HepG2 (cell line): ENCODE data around the gene TOMM40L. TPM values are rescaled to one million over a fixed set of nuclear protein-coding genes. Genes with fewer than 3 reads are reported as not detected.
A peak's percentile ranks its signal among the peaks of the same experiment; 100 is the strongest.

Experiments
- ATAC-seq: fragments of 200-7000 bp; cut with Tn5 transposase; 3 replicates; pipeline ENCODE4 v1.9.1; 2020; ENCODE audit warnings: mild to moderate bottlenecking, moderate library complexity
- BruUV-seq: library from RNA; stranded (reverse); fragments of 400-500 nt; replicated peaks from 2 replicates; lab custom pipeline; 2021; lab: Mats Ljungman, UMichigan
- CTCF ChIA-PET: fragments of 300-600 bp; formaldehyde crosslinking; extraction: SDS; loops from one replicate; lab custom pipeline; 2021; ENCODE audit warnings: low total read pairs, inconsistent platforms, low intra/inter-chr PET ratio; lab: Yijun Ruan, JAX
- POLR2A ChIA-PET: fragments of 350-600 bp; sonication (Branson Sonifier 250); formaldehyde crosslinking; loops from one replicate; lab custom pipeline; 2020; ENCODE audit warnings: antibody characterized with exemption, inconsistent platforms; lab: Yijun Ruan, JAX
- DNase-seq: peaks from one replicate; pipeline ENCODE4 v3.0.0-alpha.2; 2015; ENCODE audit warnings: low spot score
- FAIRE-seq: peaks from 3 replicates; lab custom pipeline; 2011; peaks lifted over from hg19 to GRCh38; lab: Jason Lieb, UNC
- H2AFZ ChIP-seq: one replicate; pipeline ENCODE4 v1.6.1; 2011; ENCODE audit warnings: low read length, inconsistent platforms
- H3K27ac ChIP-seq: fragments of 300-600 bp; 3 replicates; pipeline ENCODE4 v1.8.0; 2011; ENCODE audit warnings: mixed run types, mild to moderate bottlenecking, mixed read lengths, low read length, inconsistent platforms; ENCODE audit not compliant: insufficient read depth; ENCODE audit errors: extremely low read length
- H3K27me3 ChIP-seq, 2 experiments: fragments of 200-600 bp in 1 of 2; 2 replicates in 1 of 2; 3 replicates in 1 of 2; pipeline versions ENCODE4 v1.6.0 to v1.8.0; 2011; ENCODE audit warnings: low read length in 2 of 2, mild to moderate bottlenecking in 2 of 2, moderate library complexity in 2 of 2, inconsistent platforms in 1 of 2; ENCODE audit not compliant: insufficient read depth in 2 of 2, control insufficient read depth in 1 of 2
- H3K36me3 ChIP-seq, 2 experiments: fragments of 200-600 bp in 1 of 2; replicated peaks in 1 of 2; 2 replicates in 1 of 2; 3 replicates in 1 of 2; pipeline versions ENCODE4 v1.5.1 to v1.8.0; 2011; ENCODE audit warnings: low read length in 2 of 2, inconsistent platforms in 1 of 2; ENCODE audit not compliant: insufficient read depth in 2 of 2, control insufficient read depth in 1 of 2
- H3K4me1 ChIP-seq: 2 replicates; pipeline ENCODE4 v1.5.1; 2012; ENCODE audit warnings: low read length, inconsistent platforms; ENCODE audit not compliant: insufficient read depth
- H3K4me2 ChIP-seq: 2 replicates; pipeline ENCODE4 v1.6.0; 2011; ENCODE audit warnings: low read depth, low read length, inconsistent platforms
- H3K4me3 ChIP-seq, 3 experiments: fragments of 200-600 bp in 1 of 3; sonication (generic), shearing (Covaris generic) in 1 of 3; replicated peaks in 1 of 3; 2 replicates each; pipeline ENCODE4 v1.5.1; 2011 to 2016; ENCODE audit warnings: low read length in 3 of 3, inconsistent platforms in 2 of 3, low read depth in 2 of 3, mild to moderate bottlenecking in 2 of 3, control low read depth in 1 of 3, mixed read lengths in 1 of 3; ENCODE audit not compliant: insufficient read depth in 1 of 3
- H3K79me2 ChIP-seq: one replicate; pipeline ENCODE4 v1.6.1; 2011; ENCODE audit warnings: low read length, inconsistent platforms; ENCODE audit not compliant: insufficient read depth
- H3K9ac ChIP-seq: 2 replicates; pipeline ENCODE4 v1.6.0; 2011; ENCODE audit warnings: mild to moderate bottlenecking, low read depth, low read length, inconsistent platforms; ENCODE audit not compliant: insufficient read depth
- H3K9me3 ChIP-seq: 2 replicates; pipeline ENCODE4 v1.5.1; 2012; ENCODE audit warnings: mild to moderate bottlenecking, low read length
- H4K20me1 ChIP-seq: 2 replicates; pipeline ENCODE4 v1.6.0; 2011; ENCODE audit warnings: inconsistent platforms, mild to moderate bottlenecking, low read length, moderate library complexity; ENCODE audit not compliant: insufficient read depth
- ATF1 ChIP-seq: IDR thresholded peaks from 2 replicates; pipeline ENCODE4 v1.6.1; 2016; ENCODE audit warnings: mild to moderate bottlenecking, control low read depth
- CAMTA2 ChIP-seq: sonication (generic); formaldehyde crosslinking; IDR thresholded peaks from 2 replicates; pipeline ENCODE4 v1.4.0; 2020; ENCODE audit warnings: mild to moderate bottlenecking, missing genetic modification reagents, borderline replicate concordance
- DBP ChIP-seq: sonication (generic); formaldehyde crosslinking; IDR thresholded peaks from 2 replicates; pipeline ENCODE4 v1.4.0; 2020; ENCODE audit warnings: missing genetic modification reagents; ENCODE audit errors: not compliant biosample characterization
- FOXK1 ChIP-seq: sonication (generic); formaldehyde crosslinking; IDR thresholded peaks from 2 replicates; pipeline ENCODE4 v1.4.0; 2020; ENCODE audit warnings: low read depth, missing genetic modification reagents, borderline replicate concordance
- GATAD2A ChIP-seq: IDR thresholded peaks from 2 replicates; pipeline ENCODE4 v1.6.1; 2016
- GPN1 ChIP-seq: sonication (generic); formaldehyde crosslinking; IDR thresholded peaks from 2 replicates; pipeline ENCODE4 v1.5.1; 2020; ENCODE audit warnings: missing genetic modification reagents, borderline replicate concordance
- HCFC1 ChIP-seq: fragments of 150-350 bp; IDR thresholded peaks from 2 replicates; pipeline ENCODE4 v1.6.1; 2014; ENCODE audit warnings: low read depth, low read length
- IRF1 ChIP-seq: sonication (generic); formaldehyde crosslinking; IDR thresholded peaks from 2 replicates; pipeline ENCODE4 v1.4.0; 2020; ENCODE audit warnings: low read depth, mild to moderate bottlenecking, missing genetic modification reagents
- MAZ ChIP-seq, 2 experiments: sonication (generic) in 1 of 2; formaldehyde crosslinking in 1 of 2; IDR thresholded peaks; 2 replicates each; pipeline versions ENCODE4 v1.5.0 to v1.6.1; 2012 to 2020; ENCODE audit warnings: low read depth in 2 of 2, mild to moderate bottlenecking in 2 of 2, borderline replicate concordance in 1 of 2, improper control_type of control experiment in 1 of 2, low read length in 1 of 2, missing genetic modification reagents in 1 of 2, moderate library complexity in 1 of 2
- MTA1 ChIP-seq: sonication (generic); formaldehyde crosslinking; IDR thresholded peaks from 2 replicates; pipeline ENCODE4 v1.4.0; 2020; ENCODE audit warnings: missing genetic modification reagents, mild to moderate bottlenecking, borderline replicate concordance
- RAD21 ChIP-seq: fragments of 450-650 bp; formaldehyde crosslinking; IDR thresholded peaks from 2 replicates; pipeline ENCODE4 v1.5.0; 2020; ENCODE audit warnings: mild to moderate bottlenecking
- SALL1 ChIP-seq: sonication (generic); formaldehyde crosslinking; IDR thresholded peaks from 2 replicates; pipeline ENCODE4 v1.8.0; 2022; ENCODE audit warnings: mild to moderate bottlenecking, missing genetic modification reagents
- SMC3 ChIP-seq: IDR thresholded peaks from 2 replicates; pipeline ENCODE4 v1.6.1; 2011; ENCODE audit warnings: low read length, improper control_type of control experiment
- TBL1XR1 ChIP-seq: fragments of 150-350 bp; IDR thresholded peaks from 2 replicates; pipeline ENCODE4 v1.6.1; 2014; ENCODE audit warnings: borderline replicate concordance, low read length; ENCODE audit not compliant: partially characterized antibody
- XRCC5 ChIP-seq: fragments of 200-400 bp; formaldehyde crosslinking; optimal IDR thresholded peaks from 2 replicates; pipeline ENCODE3; 2017; ENCODE audit warnings: mild to moderate bottlenecking, low read length
- ZFP37 ChIP-seq: sonication (generic); formaldehyde crosslinking; IDR thresholded peaks from 2 replicates; pipeline ENCODE4 v1.4.0; 2020; ENCODE audit warnings: missing genetic modification reagents, borderline replicate concordance
- ZFYVE20 ChIP-seq: sonication (generic); formaldehyde crosslinking; IDR thresholded peaks from 2 replicates; pipeline ENCODE4 v1.8.0; 2023; ENCODE audit warnings: low read depth, mild to moderate bottlenecking, moderate library complexity, missing genetic modification reagents, borderline replicate concordance
- ZNF547 ChIP-seq: sonication (generic); formaldehyde crosslinking; IDR thresholded peaks from 2 replicates; pipeline ENCODE4 v1.5.1; 2020; ENCODE audit warnings: mild to moderate bottlenecking, missing genetic modification reagents
- ZNF557 ChIP-seq: sonication (generic); formaldehyde crosslinking; IDR thresholded peaks from 2 replicates; pipeline ENCODE4 v1.4.0; 2020; ENCODE audit warnings: missing genetic modification reagents
- ZNF629 ChIP-seq: sonication (generic); formaldehyde crosslinking; conservative IDR thresholded peaks from 2 replicates; pipeline ENCODE4 v1.5.0; 2020; ENCODE audit warnings: missing genetic modification reagents
- ZNF772 ChIP-seq: sonication (generic); formaldehyde crosslinking; IDR thresholded peaks from 2 replicates; pipeline ENCODE4 v1.5.0; 2020; ENCODE audit warnings: mild to moderate bottlenecking, missing genetic modification reagents
- WGBS: methylation state at CpG from one replicate; pipeline ENCODE4 v1.1.6; 2017; ENCODE audit warnings: low lambda C conversion rate; 5-methylcytosine and 5-hydroxymethylcytosine counted together
- in situ Hi-C: cut with HindIII; loops from 2 replicates; pipeline ENCODE4 v1.10.0; 2017; ENCODE audit warnings: low pct_unique_long_range_greater_than_20kb; ENCODE audit not compliant: extremely low pct_ligation_motif_present
- intact Hi-C: fragments of 100-400 bp; cut with micrococcal nuclease; formaldehyde crosslinking; loops from one replicate; pipeline ENCODE4 v1.10.0; 2022; ENCODE audit not compliant: unreplicated experiment
- polyA plus RNA-seq, 8 experiments: library from polyadenylated mRNA; depleted of rRNA in 3 of 8; stranded (reverse) in 7 of 8; unstranded in 1 of 8; fragments of >200 nt; fragmentation: Illumina TruSeq in 4 of 8; extraction: Trizol in 4 of 8; gene quantifications; 2 replicates each; pipeline versions ENCODE4 v1.2.1 to v1.2.3, GENCODE V29; 2011 to 2016; ENCODE audit warnings: low read depth in 4 of 8, missing spikeins in 1 of 8, mixed read lengths in 1 of 8; ENCODE audit not compliant: insufficient read depth in 1 of 8
- total RNA-seq, 5 experiments: library from RNA; depleted of rRNA; stranded (reverse); fragments of >200 nt; fragmentation: Illumina TruSeq; extraction: Trizol; gene quantifications; 2 replicates each; pipeline ENCODE4 v1.2.3, GENCODE V29; 2016; ENCODE audit warnings: low read depth in 1 of 5

Gene TOMM40L
- total and polyA plus RNA-seq, 2 of the 13 experiments (the other 11 are each of a cell fraction or from before 2014, with no cell fraction given), result 14.1 to 26.2 TPM

- ChIA-PET POLR2A (interaction anchor here (1.1 kb wide), 1 partner anchor 10 kb away, joined by 5 read pairs; the partner anchor contains the start of gene NDUFS2), CTCF (interaction anchor here (0.8 to 1.7 kb wide), 5 partner anchors 17 to 189 kb away, joined by 3 to 15 read pairs (median 7); partner anchors contain the start of gene TOMM40L)
- Histone ChIP-seq H3K79me2 (no peaks in the 10 kb centered on the region), H3K9ac (no peak overlapping the region), H3K4me1 (peaks cover 30% of the 10 kb centered on the region), H3K36me3 (no peaks in the 10 kb centered on the region; a peak in 1 of 5 replicates), H2AFZ (no peak overlapping the region), H4K20me1 (no peaks in the 10 kb centered on the region), H3K4me3 (no peak overlapping the region), H3K9me3 (no peaks in the 10 kb centered on the region), H3K27me3 (no peaks in the 10 kb centered on the region), H3K4me2 (no peak overlapping the region; the same call in 1 of the 2 replicates), H3K27ac (no peak overlapping the region)
- BruUV-seq, result no TSS peak
- FAIRE-seq (peak; percentile 85), DNase-seq (peak; percentile 72), ATAC-seq (peak; percentile 85)
- intact Hi-C loops (loop anchor here (1.0 to 2.0 kb wide), 2 partner anchors 182 to 190 kb away; no protein-coding TSS in a partner anchor), in situ Hi-C loops (no loop called here)
- WGBS, result 51% methylated on average over 9 of the region's 15 CpGs
- TF ChIP-seq DBP (CRISPR knock-in tag) (peak; percentile 53), ZFP37 (0 out of 2 replicates have a peak, but pooled peaks have one; percentile 42), IRF1 (CRISPR knock-in tag) (no peak), GPN1 (CRISPR knock-in tag) (no peak), MTA1 (CRISPR knock-in tag) (no peak), MAZ (IDR thresholded peaks at IDR 0.05; ENCODE audit: borderline replicate concordance, low read depth, low read length) (0 out of 2 replicates have a peak, but pooled peaks have one; percentile 52), MAZ (CRISPR knock-in tag; IDR thresholded peaks at IDR 0.05; ENCODE audit: low read depth) (0 out of 2 replicates have a peak, but pooled peaks have one; percentile 27), ZNF557 (CRISPR knock-in tag) (0 out of 2 replicates have a peak, but pooled peaks have one; percentile 62), ZNF772 (CRISPR knock-in tag) (0 out of 2 replicates have a peak, but pooled peaks have one; percentile 28), ZNF547 (peak; percentile 51; the same call in 1 of the 2 replicates), ATF1 (CRISPR knock-in tag) (no peak), ZFYVE20 (no peak), ZNF629 (CRISPR knock-in tag) (0 out of 2 replicates have a peak, but pooled peaks have one; percentile 25), GATAD2A (CRISPR knock-in tag) (0 out of 2 replicates have a peak, but pooled peaks have one; percentile 23), HCFC1 (no peak), TBL1XR1 (peak; percentile 20), SMC3 (peak; percentile 81), RAD21 (peak; percentile 79), SALL1 (CRISPR knock-in tag) (peak; percentile 40; the same call in 1 of the 2 replicates), XRCC5 (peak; percentile 61), CAMTA2 (CRISPR knock-in tag) (0 out of 2 replicates have a peak, but pooled peaks have one; percentile 36), FOXK1 (CRISPR knock-in tag) (peak; percentile 19; the same call in 1 of the 2 replicates)
These were observed 33.1 kb upstream of the TOMM40L start for GRCh38 chr1:161192476-161193465.
